ENCODE data around the gene SLF2. TPM values are rescaled to one million over a fixed set of nuclear protein-coding genes. Genes with fewer than 3 reads are reported as not detected.

The SLF2 gene
- total and polyA plus RNA-seq, 9 donors = 19.6 to 81.9 (median 40.3) TPM

DNA sequence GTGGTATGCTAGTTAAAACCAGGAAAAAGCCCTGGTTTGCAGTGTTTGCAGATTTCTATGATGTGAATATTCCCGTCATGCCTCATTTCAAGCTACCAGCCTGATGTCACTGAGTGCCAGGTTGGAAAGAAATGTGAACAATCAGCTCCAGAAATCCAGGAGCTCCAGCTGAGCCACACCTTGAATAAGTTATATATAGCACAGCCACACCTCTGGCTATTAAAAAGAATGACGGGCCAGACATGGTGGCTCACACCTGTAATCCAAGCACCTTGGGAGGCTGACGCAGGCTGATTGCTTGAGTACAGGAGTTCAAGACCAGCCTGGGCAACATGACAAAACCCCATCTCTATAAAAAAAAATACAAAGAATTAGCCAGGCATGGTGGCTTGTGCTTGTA is 18.7 kb upstream of the SLF2 start:
- 77 to 97% (median 84%) methylated on average over 3 of the region's 3 CpGs for WGBS, 3 donors
- intact Hi-C loops (cut with DNase I) = no loop called here
- Histone ChIP-seq H3K27me3 (no peaks in the 10 kb centered on the region), H3K4me1 (ENCODE audit: insufficient read depth) (no peaks in the 10 kb centered on the region), H3K4me3 (no peak overlapping the region), H3K27ac (no peak overlapping the region), H3K9me3 (no peaks in the 10 kb centered on the region), H3K36me3 (no peaks in the 10 kb centered on the region)
- DNase-seq = peak in 1 of 5 donors; percentile 5
- TF ChIP-seq EP300 (IDR thresholded peaks at IDR 0.05) (no peak), POLR2A (IDR thresholded peaks at IDR 0.05) (no peak)
- TF ChIP-seq, protein P1, sequence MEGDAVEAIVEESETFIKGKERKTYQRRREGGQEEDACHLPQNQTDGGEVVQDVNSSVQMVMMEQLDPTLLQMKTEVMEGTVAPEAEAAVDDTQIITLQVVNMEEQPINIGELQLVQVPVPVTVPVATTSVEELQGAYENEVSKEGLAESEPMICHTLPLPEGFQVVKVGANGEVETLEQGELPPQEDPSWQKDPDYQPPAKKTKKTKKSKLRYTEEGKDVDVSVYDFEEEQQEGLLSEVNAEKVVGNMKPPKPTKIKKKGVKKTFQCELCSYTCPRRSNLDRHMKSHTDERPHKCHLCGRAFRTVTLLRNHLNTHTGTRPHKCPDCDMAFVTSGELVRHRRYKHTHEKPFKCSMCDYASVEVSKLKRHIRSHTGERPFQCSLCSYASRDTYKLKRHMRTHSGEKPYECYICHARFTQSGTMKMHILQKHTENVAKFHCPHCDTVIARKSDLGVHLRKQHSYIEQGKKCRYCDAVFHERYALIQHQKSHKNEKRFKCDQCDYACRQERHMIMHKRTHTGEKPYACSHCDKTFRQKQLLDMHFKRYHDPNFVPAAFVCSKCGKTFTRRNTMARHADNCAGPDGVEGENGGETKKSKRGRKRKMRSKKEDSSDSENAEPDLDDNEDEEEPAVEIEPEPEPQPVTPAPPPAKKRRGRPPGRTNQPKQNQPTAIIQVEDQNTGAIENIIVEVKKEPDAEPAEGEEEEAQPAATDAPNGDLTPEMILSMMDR (IDR thresholded peaks at IDR 0.05) = no peak

DNA sequence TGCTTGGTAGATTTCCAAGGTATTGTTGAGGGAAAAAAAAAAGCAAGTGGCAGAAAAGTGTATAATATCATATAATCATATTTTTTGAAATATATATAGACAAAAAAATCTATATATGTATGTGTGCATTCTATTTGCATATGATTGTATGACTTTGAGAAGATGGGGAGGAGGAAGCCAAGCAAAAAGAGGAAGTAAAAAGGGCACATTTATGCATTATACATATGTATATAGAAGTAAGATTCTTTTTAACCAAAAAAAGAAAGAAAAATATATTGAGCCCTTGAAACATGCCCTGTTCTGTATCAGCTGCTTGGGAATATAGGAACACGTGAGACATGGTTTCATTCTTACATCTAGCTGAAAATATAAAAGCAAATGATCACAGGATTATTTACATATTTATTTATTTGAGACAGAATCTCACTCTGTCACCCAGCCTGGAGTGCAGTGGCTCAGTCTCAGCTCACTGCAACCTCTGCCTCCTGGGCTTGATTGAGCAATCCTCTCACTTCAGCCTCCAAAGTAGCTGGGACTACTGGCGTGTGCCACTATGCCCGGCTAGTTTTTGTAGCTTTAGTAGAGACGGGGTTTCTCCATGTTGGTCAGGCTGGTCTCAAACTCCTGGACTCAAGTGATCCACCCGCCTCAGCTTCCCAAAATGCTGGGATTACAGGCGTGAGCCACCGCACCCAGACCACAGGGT is 18.0 kb upstream of the SLF2 start:
- H3K4me3 ChIP-seq = no peak overlapping the region
- DNase-seq = no peak
- 75 to 85% (median 77%) methylated on average over 7 of the region's 7 CpGs for WGBS, 3 donors
- intact Hi-C loops (cut with DNase I) = no loop called here
- no peak overlapping the region for H3K27ac ChIP-seq
- H3K27me3 ChIP-seq = no peaks in the 10 kb centered on the region
- H3K9me3 ChIP-seq = no peaks in the 10 kb centered on the region
- no peaks in the 10 kb centered on the region for H3K36me3 ChIP-seq
- TF ChIP-seq, protein P1 (IDR thresholded peaks at IDR 0.05) = no peak
- TF ChIP-seq POLR2A (IDR thresholded peaks at IDR 0.05) = no peak
- no peak for TF ChIP-seq EP300 (IDR thresholded peaks at IDR 0.05)
- no peaks in the 10 kb centered on the region for H3K4me1 ChIP-seq (ENCODE audit: insufficient read depth)

DNA sequence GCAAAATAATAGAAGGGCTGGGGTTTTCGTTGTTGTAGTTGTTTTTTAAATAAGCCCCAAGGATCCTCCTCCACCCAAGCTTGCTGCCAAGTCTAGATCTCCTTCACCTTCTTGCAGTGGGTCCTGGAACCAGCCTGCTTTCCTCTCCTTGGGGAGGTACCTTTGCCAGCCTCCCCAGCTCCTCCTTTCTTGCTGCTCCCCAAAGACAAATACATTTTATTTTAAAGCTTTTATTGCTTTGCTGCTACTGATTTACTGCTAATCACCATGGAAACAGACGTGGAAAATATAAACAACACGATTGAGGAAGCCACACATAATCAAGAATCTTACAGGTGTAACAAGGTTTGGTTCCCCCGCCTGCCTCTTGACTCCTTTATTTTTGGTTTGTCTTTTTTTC is 17.4 kb upstream of the SLF2 start:
- Histone ChIP-seq H3K4me1 (ENCODE audit: insufficient read depth) (no peaks in the 10 kb centered on the region), H3K27me3 (no peaks in the 10 kb centered on the region), H3K9me3 (no peaks in the 10 kb centered on the region), H3K4me3 (no peak overlapping the region), H3K36me3 (no peaks in the 10 kb centered on the region), H3K27ac (no peak overlapping the region)
- TF ChIP-seq, protein P1 (IDR thresholded peaks at IDR 0.05) = no peak
- no peak for TF ChIP-seq POLR2A (IDR thresholded peaks at IDR 0.05)
- intact Hi-C loops (cut with DNase I) = no loop called here
- no peak for DNase-seq
- 29 to 36% (median 34%) methylated on average over 4 of the region's 4 CpGs for WGBS, 3 donors

DNA sequence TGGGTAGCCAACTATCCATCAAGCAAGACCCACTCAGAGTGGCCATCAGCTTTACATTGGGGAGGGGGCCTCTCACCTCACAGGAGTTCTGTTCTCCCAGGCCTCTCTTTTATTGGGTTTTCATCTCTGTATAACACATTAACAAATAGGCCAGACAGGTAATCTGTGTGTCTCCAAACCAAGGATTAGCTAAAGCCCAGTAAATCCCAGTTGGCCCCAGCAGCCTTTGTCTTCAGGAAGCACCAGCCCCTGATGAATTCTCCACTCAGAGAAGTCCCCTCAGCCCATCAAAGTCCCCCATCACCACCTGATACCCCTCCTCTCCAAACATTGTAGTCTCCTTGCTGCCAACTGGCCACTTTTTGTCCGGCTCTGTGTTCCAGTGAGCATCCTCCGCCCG is 16.9 kb upstream of the SLF2 start:
- H3K27me3 ChIP-seq = no peaks in the 10 kb centered on the region

More for the DNA sequence above, 16.9 kb upstream of the SLF2 start:
- Histone ChIP-seq H3K9me3 (no peaks in the 10 kb centered on the region), H3K36me3 (no peaks in the 10 kb centered on the region), H3K27ac (no peak overlapping the region), H3K4me1 (ENCODE audit: insufficient read depth) (no peaks in the 10 kb centered on the region), H3K4me3 (no peak overlapping the region)
- TF ChIP-seq EP300 (IDR thresholded peaks at IDR 0.05) (no peak), POLR2A (IDR thresholded peaks at IDR 0.05) (no peak)
- TF ChIP-seq, protein P1 (IDR thresholded peaks at IDR 0.05) = no peak
- 95 to 99% (median 98%) methylated on average over 3 of the region's 3 CpGs for WGBS, 3 donors
- intact Hi-C loops (cut with DNase I) = no loop called here
- DNase-seq = no peak
